Trophoblast cell (in vitro differentiated cells and primary cell): ENCODE measurements around the gene PWWP2B.

ENCODE experiments used
- DNase-seq, 2 donors: peaks; one replicate each; pipeline ENCODE4 v3.0.0-alpha.2; 2016
- H2AFZ ChIP-seq: 2 replicates; pipeline ENCODE4 v1.6.1; 2013; ENCODE audit warnings: low read length, moderate library complexity, mild to moderate bottlenecking; ENCODE audit not compliant: insufficient read depth, poor library complexity
- H2AK5ac ChIP-seq: 2 replicates; pipeline ENCODE4 v1.6.1; 2013; ENCODE audit warnings: mild to moderate bottlenecking, low read length
- H2BK120ac ChIP-seq: 2 replicates; pipeline ENCODE4 v1.6.1; 2013; ENCODE audit warnings: low read length, mild to moderate bottlenecking, moderate library complexity; ENCODE audit not compliant: insufficient read depth, poor library complexity
- H2BK12ac ChIP-seq: 2 replicates; pipeline ENCODE4 v1.6.1; 2013; ENCODE audit warnings: mild to moderate bottlenecking, low read length, moderate library complexity
- H2BK5ac ChIP-seq: 2 replicates; pipeline ENCODE4 v1.6.1; 2013; ENCODE audit warnings: low read length, low read depth, moderate library complexity, mild to moderate bottlenecking; ENCODE audit not compliant: poor library complexity
- H3K14ac ChIP-seq: 2 replicates; pipeline ENCODE4 v1.6.1; 2013; ENCODE audit warnings: mild to moderate bottlenecking, low read length
- H3K18ac ChIP-seq: 2 replicates; pipeline ENCODE4 v1.6.1; 2013; ENCODE audit warnings: mild to moderate bottlenecking, low read length
- H3K23ac ChIP-seq: 2 replicates; pipeline ENCODE4 v1.6.1; 2013; ENCODE audit warnings: low read length
- H3K27ac ChIP-seq: 2 replicates; pipeline ENCODE4 v1.5.1; 2013; ENCODE audit warnings: low read depth, mild to moderate bottlenecking, inconsistent platforms, low read length, moderate library complexity
- H3K27me3 ChIP-seq: 2 replicates; pipeline ENCODE4 v1.6.1; 2013; ENCODE audit warnings: inconsistent platforms, mild to moderate bottlenecking, low read length, moderate library complexity; ENCODE audit not compliant: insufficient read depth
- H3K36me3 ChIP-seq, 2 experiments: 1 replicate in 1 of 2; 2 replicates in 1 of 2; pipeline ENCODE4 v1.6.1; 2013; ENCODE audit warnings: low read length in 2 of 2, mild to moderate bottlenecking in 2 of 2, moderate library complexity in 1 of 2; ENCODE audit not compliant: insufficient read depth in 2 of 2, control insufficient read depth in 1 of 2
- H3K4ac ChIP-seq: 2 replicates; pipeline ENCODE4 v1.6.1; 2013; ENCODE audit warnings: low read depth, mild to moderate bottlenecking, low read length, moderate library complexity
- H3K4me1 ChIP-seq, 2 experiments: 1 replicate in 1 of 2; 2 replicates in 1 of 2; pipeline ENCODE4 v1.6.1; 2013; ENCODE audit warnings: low read length in 2 of 2, mild to moderate bottlenecking in 2 of 2, moderate library complexity in 1 of 2; ENCODE audit not compliant: insufficient read depth in 2 of 2, control insufficient read depth in 1 of 2
- H3K4me2 ChIP-seq: 2 replicates; pipeline ENCODE4 v1.6.1; 2013; ENCODE audit warnings: inconsistent platforms, mild to moderate bottlenecking, low read length, moderate library complexity
- H3K4me3 ChIP-seq: 2 replicates; pipeline ENCODE4 v1.5.1; 2013; ENCODE audit warnings: mild to moderate bottlenecking, low read depth, low read length, inconsistent platforms
- H3K79me1 ChIP-seq: one replicate; pipeline ENCODE4 v1.6.1; 2013; ENCODE audit warnings: low read length
- H3K79me2 ChIP-seq: 2 replicates; pipeline ENCODE4 v1.6.1; 2013; ENCODE audit warnings: low read length, mild to moderate bottlenecking; ENCODE audit not compliant: control insufficient read depth, insufficient read depth, poor library complexity
- H3K9ac ChIP-seq: 2 replicates; pipeline ENCODE4 v1.6.1; 2013; ENCODE audit warnings: mild to moderate bottlenecking, low read length
- H3K9me3 ChIP-seq: 2 replicates; pipeline ENCODE4 v1.6.1; 2013; ENCODE audit warnings: low read depth, mild to moderate bottlenecking, control low read depth, inconsistent platforms, low read length; ENCODE audit not compliant: insufficient read depth
- H4K12ac ChIP-seq: 2 replicates; pipeline ENCODE4 v1.6.1; 2013; ENCODE audit warnings: low read depth, mild to moderate bottlenecking, low read length, moderate library complexity
- H4K8ac ChIP-seq: 2 replicates; pipeline ENCODE4 v1.6.1; 2013; ENCODE audit warnings: low read depth, mild to moderate bottlenecking, low read length, moderate library complexity
- H4K91ac ChIP-seq: one replicate; pipeline ENCODE4 v1.6.1; 2013; ENCODE audit warnings: low read depth, mild to moderate bottlenecking, low read length, moderate library complexity
- WGBS: extraction: QIAGEN DNeasy Blood & Tissue Kit; methylation state at CpG from one replicate; pipeline ENCODE4 v1.1.7; 2013; ENCODE audit warnings: missing lambda C conversion rate; ENCODE audit not compliant: insufficient read length, insufficient coverage; ENCODE audit errors: extremely low coverage; 5-methylcytosine and 5-hydroxymethylcytosine counted together

The PWWP2B gene

GRCh38 chr10:132461103-132461682 lies 64.2 kb downstream of the PWWP2B start:
- no peak overlapping the region for H3K4me2 ChIP-seq
- no peak overlapping the region for H2BK5ac ChIP-seq
- no peaks in the 10 kb centered on the region for H3K27me3 ChIP-seq
- H3K9ac ChIP-seq = no peak overlapping the region
- no peak overlapping the region for H4K8ac ChIP-seq
- H2BK12ac ChIP-seq = no peak overlapping the region
- H4K12ac ChIP-seq = no peak overlapping the region
- no peak overlapping the region for H3K27ac ChIP-seq
- H3K18ac ChIP-seq = no peak overlapping the region
- H3K9me3 ChIP-seq = peaks cover 2% of the 10 kb centered on the region
- no peak overlapping the region for H3K23ac ChIP-seq
- no peak overlapping the region for H3K4me3 ChIP-seq
- H2AFZ ChIP-seq = no peak overlapping the region
- no peaks in the 10 kb centered on the region for H3K79me2 ChIP-seq
- H3K36me3 ChIP-seq = no peaks in the 10 kb centered on the region
- no peaks in the 10 kb centered on the region for H3K79me1 ChIP-seq
- H2BK120ac ChIP-seq = no peak overlapping the region
- WGBS = no CpG with 5 or more reads among the region's 14 CpGs
- DNase-seq = no peak
- no peak overlapping the region for H2AK5ac ChIP-seq
- H3K14ac ChIP-seq = no peak overlapping the region
- H3K4ac ChIP-seq = no peak overlapping the region
- H4K91ac ChIP-seq = no peak overlapping the region
- H3K4me1 ChIP-seq = no peaks in the 10 kb centered on the region

GRCh38 chr10:132461683-132462231 lies 64.8 kb downstream of the PWWP2B start:
- H3K14ac ChIP-seq = no peak overlapping the region
- H3K4ac ChIP-seq = no peak overlapping the region
- no peak overlapping the region for H4K91ac ChIP-seq
- no peak overlapping the region for H2BK120ac ChIP-seq
- H3K27me3 ChIP-seq = no peaks in the 10 kb centered on the region
- H3K79me2 ChIP-seq = no peaks in the 10 kb centered on the region
- H3K36me3 ChIP-seq = no peaks in the 10 kb centered on the region
- WGBS = no CpG with 5 or more reads among the region's 19 CpGs
- H3K79me1 ChIP-seq = no peaks in the 10 kb centered on the region
- H3K4me2 ChIP-seq = no peak overlapping the region
- H2AK5ac ChIP-seq = no peak overlapping the region
- H2AFZ ChIP-seq = no peak overlapping the region
- no peak for DNase-seq
- no peak overlapping the region for H2BK5ac ChIP-seq
- no peak overlapping the region for H3K4me3 ChIP-seq
- H4K12ac ChIP-seq = no peak overlapping the region
- H3K9ac ChIP-seq = no peak overlapping the region
- no peak overlapping the region for H3K23ac ChIP-seq
- H3K27ac ChIP-seq = no peak overlapping the region
- H4K8ac ChIP-seq = no peak overlapping the region
- H3K9me3 ChIP-seq = peaks cover 2% of the 10 kb centered on the region
- H2BK12ac ChIP-seq = no peak overlapping the region
- H3K4me1 ChIP-seq = no peaks in the 10 kb centered on the region
- H3K18ac ChIP-seq = no peak overlapping the region

- Histone ChIP-seq H3K27ac (no peak overlapping the region), H3K9ac (no peak overlapping the region), H3K23ac (no peak overlapping the region), H4K91ac (no peak overlapping the region), H3K9me3 (peaks cover 2% of the 10 kb centered on the region), H3K4me1 (no peaks in the 10 kb centered on the region), H3K36me3 (no peaks in the 10 kb centered on the region), H3K4me3 (no peak overlapping the region), H3K4me2 (no peak overlapping the region), H3K18ac (no peak overlapping the region), H3K14ac (no peak overlapping the region), H3K4ac (no peak overlapping the region), H3K27me3 (no peaks in the 10 kb centered on the region), H2BK5ac (no peak overlapping the region), H2BK120ac (no peak overlapping the region), H2BK12ac (no peak overlapping the region), H2AFZ (no peak overlapping the region), H4K8ac (no peak overlapping the region), H3K79me1 (no peaks in the 10 kb centered on the region), H2AK5ac (no peak overlapping the region), H4K12ac (no peak overlapping the region), H3K79me2 (no peaks in the 10 kb centered on the region)
- DNase-seq = no peak
- no CpG with 5 or more reads among the region's 35 CpGs for WGBS
Measured at GRCh38 chr10:132462463-132463332, 65.7 kb downstream of the PWWP2B start.

- no peaks in the 10 kb centered on the region for H3K27me3 ChIP-seq
- no peak overlapping the region for H2AFZ ChIP-seq
- H3K4ac ChIP-seq = no peak overlapping the region
- H3K79me2 ChIP-seq = no peaks in the 10 kb centered on the region
- no peaks in the 10 kb centered on the region for H3K79me1 ChIP-seq
- no peak overlapping the region for H3K27ac ChIP-seq
- H2AK5ac ChIP-seq = no peak overlapping the region
- no peak overlapping the region for H4K12ac ChIP-seq
- no peak overlapping the region for H3K23ac ChIP-seq
- no CpG with 5 or more reads among the region's 30 CpGs for WGBS
- no peak overlapping the region for H4K8ac ChIP-seq
- H3K36me3 ChIP-seq = no peaks in the 10 kb centered on the region
- H3K4me3 ChIP-seq = no peak overlapping the region
- H3K9ac ChIP-seq = no peak overlapping the region
- no peak overlapping the region for H2BK120ac ChIP-seq
- H3K9me3 ChIP-seq = peaks cover 2% of the 10 kb centered on the region
- H3K4me1 ChIP-seq = no peaks in the 10 kb centered on the region
- no peak overlapping the region for H3K4me2 ChIP-seq
- H3K18ac ChIP-seq = no peak overlapping the region
- DNase-seq = no peak
- no peak overlapping the region for H4K91ac ChIP-seq
- H2BK12ac ChIP-seq = no peak overlapping the region
- H2BK5ac ChIP-seq = no peak overlapping the region
- H3K14ac ChIP-seq = no peak overlapping the region
Measured at GRCh38 chr10:132463333-132464255, 66.6 kb downstream of the PWWP2B start.
